Measurements from ENCODE around the gene SHISA6.

The SHISA6 gene

DNA sequence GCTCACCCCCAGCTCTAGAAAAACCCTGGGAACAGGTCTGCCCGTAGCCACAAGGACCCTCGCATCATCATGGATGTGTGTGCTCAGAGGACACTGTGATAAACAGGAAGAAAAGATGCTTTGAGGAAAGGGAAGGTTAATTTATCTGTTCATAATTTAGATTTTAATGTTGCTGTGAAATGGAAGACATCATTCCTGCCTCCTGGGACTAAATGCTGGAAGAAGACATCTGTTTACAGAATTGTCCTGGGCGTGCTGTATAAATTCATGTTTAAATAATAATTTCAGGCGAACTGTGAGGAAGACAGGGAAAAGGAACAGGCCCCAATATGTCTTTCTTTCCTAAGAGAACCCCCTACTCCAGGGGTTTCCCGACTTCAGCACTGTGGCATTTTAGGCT, 112.6 kb downstream of the SHISA6 start:
- DNase-seq (ENCODE audit: low read depth in 2 of 2): no peak

- no peak for DNase-seq (ENCODE audit: low read depth in 2 of 2)
Observed at GRCh38 chr17:11356371-11356770, 115.4 kb downstream of the SHISA6 start.

DNA sequence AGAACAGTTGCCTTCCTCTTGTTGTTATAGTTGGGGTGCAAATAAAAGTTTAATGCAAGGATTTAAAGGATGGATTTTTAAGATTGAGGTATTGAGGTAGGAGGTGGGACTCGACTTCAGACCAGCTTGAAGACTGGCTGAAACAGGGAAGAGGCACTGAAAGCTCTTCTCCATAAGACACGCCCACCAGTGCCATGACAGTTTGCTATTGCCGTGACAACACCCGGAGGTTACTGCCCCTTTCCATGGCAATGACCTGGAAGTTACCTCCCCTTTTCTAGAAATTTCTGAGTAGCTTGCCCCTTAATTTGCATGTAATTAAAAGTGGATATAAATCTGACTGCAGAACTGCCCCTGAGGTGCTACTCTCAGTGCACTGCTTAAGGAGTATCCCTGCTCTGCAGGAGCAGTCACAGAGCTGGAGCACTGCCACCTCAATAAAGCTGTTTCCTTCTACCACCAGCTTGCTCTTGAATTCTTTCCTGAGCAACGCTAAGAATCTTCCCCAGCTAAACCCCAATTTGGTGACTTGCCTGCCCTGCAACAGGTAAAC, 122.6 kb downstream of the SHISA6 start:
- no peak for DNase-seq (ENCODE audit: low read depth in 2 of 2)

- DNase-seq (ENCODE audit: low read depth in 2 of 2): no peak
Observed at GRCh38 chr17:11366272-11366850, 125.3 kb downstream of the SHISA6 start.

- no peak for DNase-seq (ENCODE audit: low read depth in 2 of 2)
Observed at GRCh38 chr17:11369575-11369974, 128.6 kb downstream of the SHISA6 start.

DNA sequence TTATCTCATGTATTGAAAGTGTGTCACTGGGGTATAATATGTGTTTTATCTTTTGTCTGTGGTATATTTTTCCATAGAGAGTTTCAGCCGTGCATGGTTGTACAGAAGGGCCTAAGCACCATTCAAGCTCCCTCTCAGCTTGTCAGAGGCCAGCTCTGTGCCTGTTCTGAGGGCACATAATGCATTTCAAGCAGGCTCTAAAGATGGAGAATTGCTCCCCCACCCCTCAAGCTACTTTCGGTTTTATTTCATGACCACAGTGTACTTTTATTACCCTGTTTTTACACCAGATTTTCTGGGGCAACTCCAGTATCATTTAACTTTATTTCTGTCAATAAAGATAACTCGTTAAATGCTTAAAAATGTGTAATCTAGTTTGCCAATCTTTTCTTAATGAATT, 131.7 kb downstream of the SHISA6 start:
- DNase-seq (ENCODE audit: low read depth in 2 of 2): no peak

GRCh38 chr17:11378506-11378905, 137.5 kb downstream of the SHISA6 start:
- no peak for DNase-seq (ENCODE audit: low read depth in 2 of 2)

DNA sequence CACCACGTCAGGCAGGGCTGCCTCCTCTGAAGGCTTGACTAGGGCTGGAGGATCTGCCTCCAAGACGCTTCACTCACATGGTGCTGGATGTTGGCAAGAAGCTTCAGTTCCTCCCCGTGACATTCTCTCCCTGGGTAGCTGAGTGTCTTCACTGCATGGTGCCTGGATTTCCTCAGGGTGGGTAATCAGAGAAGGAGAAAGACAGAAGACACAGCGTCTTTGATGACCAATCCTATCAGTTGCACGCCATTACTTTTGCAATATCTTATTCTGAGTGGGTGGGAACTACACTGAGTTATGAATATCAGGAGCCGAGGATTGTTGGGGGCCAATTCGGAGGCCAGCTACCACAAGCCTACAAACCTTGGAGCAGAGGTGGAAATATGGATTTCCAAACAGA, 139.7 kb downstream of the SHISA6 start:
- DNase-seq (ENCODE audit: low read depth in 2 of 2): no peak

GRCh38 chr17:11383157-11383556, 142.1 kb downstream of the SHISA6 start:
- no peak for DNase-seq (ENCODE audit: low read depth in 2 of 2)

DNA sequence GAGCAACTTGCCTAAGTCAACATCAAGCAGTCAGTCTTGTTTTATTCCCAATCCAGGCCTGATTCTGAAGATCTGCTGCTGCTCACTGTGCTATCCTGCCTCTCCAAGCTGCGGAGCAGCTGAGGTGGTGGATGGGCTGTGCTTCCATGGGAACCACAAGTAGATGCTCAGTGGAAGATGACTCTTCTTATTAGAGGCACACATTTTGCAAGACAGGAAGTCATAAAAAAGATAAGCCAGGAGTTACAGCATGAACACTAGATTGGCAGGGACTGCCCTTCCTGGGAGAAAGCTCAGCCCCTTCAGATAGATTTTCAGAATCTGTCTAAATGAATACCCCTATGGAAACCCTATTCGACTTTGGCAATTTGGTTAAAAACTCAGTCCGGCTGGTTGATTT, 143.1 kb downstream of the SHISA6 start:
- no peak for DNase-seq (ENCODE audit: low read depth in 2 of 2)

- DNase-seq (ENCODE audit: low read depth in 2 of 2): no peak
Observed at GRCh38 chr17:11387610-11388009, 146.6 kb downstream of the SHISA6 start.

DNA sequence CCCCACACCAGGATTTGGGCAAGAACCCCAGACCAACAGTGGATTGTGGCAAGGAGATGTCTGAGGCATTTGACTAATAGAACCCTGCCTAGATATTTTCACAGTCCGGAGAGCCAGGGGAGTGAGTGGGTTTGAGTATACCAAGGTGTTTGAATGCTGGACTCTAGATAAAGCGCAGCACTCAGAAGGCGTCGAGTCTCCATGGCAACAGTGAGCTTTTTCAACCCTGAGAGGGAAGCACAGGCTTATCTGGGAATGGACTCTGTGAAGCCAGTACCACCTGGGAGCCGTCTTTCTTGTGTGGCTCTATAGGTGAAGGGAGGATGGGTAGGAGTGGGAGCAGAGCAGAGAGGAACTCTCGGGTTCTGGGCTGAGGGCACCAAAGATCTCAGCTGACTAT, 147.0 kb downstream of the SHISA6 start:
- no peak for DNase-seq (ENCODE audit: low read depth in 2 of 2)

GRCh38 chr17:11389583-11389982, 148.6 kb downstream of the SHISA6 start:
- DNase-seq (ENCODE audit: low read depth in 2 of 2): no peak

DNA sequence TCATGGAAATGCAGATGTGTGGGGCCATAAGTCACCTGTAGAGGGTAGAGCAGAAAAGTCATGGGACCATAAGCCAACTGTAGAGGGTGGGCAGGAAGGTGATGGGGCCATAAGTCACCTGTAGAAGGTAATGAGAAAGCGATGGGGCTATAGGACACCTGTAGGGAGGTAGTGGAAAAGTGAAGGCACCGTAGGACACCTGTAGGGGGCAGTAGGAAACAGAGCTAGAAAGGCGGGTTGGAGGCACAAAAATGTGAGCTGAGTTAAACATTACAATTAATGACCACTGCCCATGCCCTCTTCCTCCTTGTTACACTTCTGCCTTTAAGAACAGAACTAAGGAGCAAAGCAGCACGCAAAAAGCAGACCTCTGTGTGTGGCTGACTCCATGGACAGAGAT, 150.1 kb downstream of the SHISA6 start:
- DNase-seq (ENCODE audit: low read depth in 2 of 2): no peak

DNA sequence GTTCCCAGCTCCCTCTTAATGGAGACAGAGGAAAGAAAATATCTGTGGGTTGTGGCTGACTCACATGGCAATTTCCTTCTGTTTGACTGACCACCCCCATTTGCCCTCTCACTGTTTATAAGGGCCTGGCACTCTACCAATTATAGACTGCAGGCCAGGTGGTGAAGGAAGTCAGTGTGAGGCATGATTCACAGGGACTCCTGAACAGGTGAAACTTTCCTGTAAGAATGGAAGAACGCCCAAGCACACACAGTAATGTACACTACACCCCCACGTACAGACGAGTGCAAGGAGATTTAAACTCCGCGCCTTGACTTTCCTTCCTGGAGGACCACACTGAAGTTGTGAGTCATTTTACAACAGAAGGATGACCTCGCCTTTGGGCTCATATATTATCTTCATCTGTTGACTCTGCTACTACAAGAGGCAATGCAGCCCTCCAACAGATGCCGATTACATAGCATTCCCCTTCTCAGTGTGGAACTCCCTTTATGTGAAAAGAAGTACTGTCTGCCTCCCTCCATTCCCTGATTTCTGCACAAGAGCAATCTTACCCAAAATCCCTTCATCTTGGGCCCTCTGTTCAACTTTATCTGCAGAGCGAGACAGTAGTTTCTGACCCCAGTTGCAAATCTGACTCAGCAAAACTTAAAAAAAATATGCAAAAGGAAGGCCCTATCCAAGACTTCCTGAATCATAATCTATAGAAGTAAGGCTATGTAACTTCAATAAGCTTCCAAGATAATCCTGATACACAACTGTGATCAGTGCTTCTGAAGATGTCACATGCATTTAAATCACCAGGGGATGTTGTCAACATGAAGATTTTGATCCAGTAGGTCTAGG, 163.6 kb downstream of the SHISA6 start:
- DNase-seq (ENCODE audit: low read depth in 2 of 2): no peak

DNA sequence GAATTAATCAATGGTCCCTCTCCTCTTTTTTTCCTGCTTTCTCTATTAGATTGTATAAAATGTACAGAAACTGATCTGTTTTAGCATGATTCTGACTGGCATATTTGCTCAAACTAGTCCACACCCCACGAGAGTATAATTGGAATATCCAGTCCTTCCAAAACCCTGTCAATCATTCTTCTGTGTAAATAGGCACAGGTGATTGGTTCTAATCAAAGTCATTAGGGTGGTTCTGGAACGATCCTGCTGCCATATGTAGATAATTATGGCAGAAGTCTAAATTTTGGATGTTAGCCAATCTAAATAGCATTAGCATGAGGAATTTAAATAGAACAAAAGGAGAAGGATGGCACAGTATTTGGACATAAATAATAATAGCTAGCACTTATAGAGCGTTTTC, 165.7 kb downstream of the SHISA6 start:
- DNase-seq (ENCODE audit: low read depth in 2 of 2): no peak

- no peak for DNase-seq (ENCODE audit: low read depth in 2 of 2)
Observed at GRCh38 chr17:11412654-11413053, 171.6 kb downstream of the SHISA6 start.

DNA sequence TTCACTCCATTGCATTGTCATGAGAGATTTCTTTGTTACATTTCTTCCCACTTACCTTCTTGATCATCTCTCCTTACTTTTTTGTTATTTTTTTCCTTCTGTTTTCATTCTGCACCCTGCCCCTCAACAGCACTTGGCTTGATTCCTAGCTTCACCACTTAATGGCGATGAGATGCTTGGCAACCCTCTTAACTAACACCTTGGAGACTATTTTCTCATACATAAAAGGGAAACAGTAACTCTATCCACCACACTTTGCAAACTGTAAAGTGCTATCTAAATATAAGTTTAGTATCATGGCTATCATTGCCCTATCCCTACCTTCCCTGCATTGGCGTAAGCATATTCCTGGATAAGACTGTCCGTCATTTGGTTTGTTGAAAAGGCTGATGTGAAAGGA, 177.3 kb downstream of the SHISA6 start:
- DNase-seq (ENCODE audit: low read depth in 2 of 2): no peak

DNA sequence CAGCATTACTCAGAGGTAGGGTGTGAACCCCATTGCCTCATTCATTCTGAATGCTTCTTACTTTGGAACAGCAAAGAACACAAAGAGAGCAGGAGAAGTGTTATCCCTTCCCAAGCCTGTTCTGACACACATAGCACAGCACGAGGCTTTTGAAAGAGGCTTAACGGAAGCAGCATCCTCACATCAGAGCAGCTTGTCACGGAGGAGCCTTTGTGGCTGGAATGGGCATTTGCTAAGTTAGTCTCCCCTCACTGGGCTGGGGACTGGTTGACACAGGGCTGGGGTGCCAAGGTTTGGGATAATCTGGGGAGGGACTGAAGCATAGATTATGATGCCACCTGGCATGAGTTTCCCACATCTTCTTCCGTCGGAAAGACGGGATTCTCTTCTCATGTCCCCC, 189.7 kb downstream of the SHISA6 start:
- no peak for DNase-seq (ENCODE audit: low read depth in 2 of 2)

DNA sequence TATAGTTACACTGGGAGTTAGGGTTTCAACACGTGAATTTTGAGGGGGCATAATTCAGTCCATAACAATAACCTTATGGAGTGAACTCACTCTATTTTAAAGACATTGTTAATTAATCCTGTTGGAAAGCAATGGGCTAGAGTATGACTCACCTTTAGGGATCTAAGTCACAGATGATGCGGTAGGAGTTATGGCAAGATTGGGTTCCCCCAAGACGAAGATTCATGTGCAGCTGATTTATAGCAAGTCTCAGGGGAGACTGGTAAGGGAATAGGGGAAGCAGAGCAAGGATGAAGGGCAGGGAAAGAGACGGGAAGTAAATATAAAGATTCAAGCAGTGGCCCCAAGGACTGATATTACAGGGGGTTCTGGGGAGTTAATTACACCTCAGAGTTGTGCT, 197.7 kb downstream of the SHISA6 start:
- DNase-seq (ENCODE audit: low read depth in 2 of 2): no peak

DNA sequence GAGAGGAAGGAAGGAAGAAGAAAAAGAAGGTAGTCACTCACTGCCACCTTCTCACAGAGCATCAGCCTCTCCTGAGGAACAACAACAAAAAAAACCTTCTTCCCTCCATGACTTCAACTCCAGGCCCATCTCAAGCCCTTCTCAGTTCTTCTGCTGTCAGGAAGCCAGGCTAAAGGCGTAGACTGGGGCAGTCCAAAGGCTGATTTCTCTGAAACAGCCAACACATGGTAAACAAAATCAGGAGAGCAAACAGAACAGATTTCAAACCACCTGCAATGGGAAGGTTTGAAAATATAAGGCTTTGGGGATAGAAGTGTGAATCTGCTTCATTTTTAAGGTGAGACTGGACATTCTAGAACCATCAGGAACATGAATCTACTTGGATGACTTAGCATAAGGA, 200.0 kb downstream of the SHISA6 start:
- DNase-seq (ENCODE audit: low read depth in 2 of 2): no peak

GRCh38 chr17:11446316-11446715, 205.3 kb downstream of the SHISA6 start:
- DNase-seq (ENCODE audit: low read depth in 2 of 2): no peak

DNA sequence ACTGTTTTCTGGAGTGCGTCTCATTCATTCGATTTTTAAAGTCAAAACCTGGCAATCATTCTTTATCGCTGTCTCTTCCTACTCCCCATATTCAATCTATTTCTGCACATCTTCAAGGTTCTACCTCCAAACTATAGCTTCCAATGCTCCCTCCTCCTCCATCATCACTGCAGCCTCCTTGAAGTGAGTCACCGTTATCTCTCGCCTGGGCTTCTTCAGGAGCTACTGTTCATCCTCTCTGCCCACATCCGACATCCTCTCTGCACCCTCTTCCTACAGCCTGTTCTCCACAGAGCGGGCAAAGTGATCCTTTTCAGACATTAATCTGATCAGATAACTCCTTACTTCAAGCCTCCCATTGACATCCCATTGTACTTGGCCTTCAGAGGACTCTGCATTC, 213.1 kb downstream of the SHISA6 start:
- no peak for DNase-seq (ENCODE audit: low read depth in 2 of 2)

All from activated CD8-positive, alpha-beta memory T cell treated with anti-CD3 and anti-CD28 coated beads for 4 hours (primary cell).